HG02885 (cell line): Measurements from ENCODE around the gene TUBGCP6.
"Not testable (repeated sequence)": the region's sequence is repeated elsewhere in the genome, so short reads cannot be mapped to it uniquely, and the experiment has no call there.

Source experiments
- ATAC-seq: cut with Tn5 transposase; IDR thresholded peaks from one replicate; pipeline ENCODE4 v1.9.1; 2021; ENCODE audit warnings: mild to moderate bottlenecking; ENCODE audit not compliant: unreplicated experiment, poor library complexity

Gene TUBGCP6

GRCh38 chr22:50213263-50213662 lies 31.6 kb downstream of the TUBGCP6 start:
- ATAC-seq: no peak

- no peak for ATAC-seq
Measured at GRCh38 chr22:50211147-50211546, 33.7 kb downstream of the TUBGCP6 start.

- no peak for ATAC-seq
Measured at GRCh38 chr22:50210378-50211139, 34.3 kb downstream of the TUBGCP6 start.

GRCh38 chr22:50209893-50210292 lies 34.9 kb downstream of the TUBGCP6 start:
- ATAC-seq: no peak

DNA sequence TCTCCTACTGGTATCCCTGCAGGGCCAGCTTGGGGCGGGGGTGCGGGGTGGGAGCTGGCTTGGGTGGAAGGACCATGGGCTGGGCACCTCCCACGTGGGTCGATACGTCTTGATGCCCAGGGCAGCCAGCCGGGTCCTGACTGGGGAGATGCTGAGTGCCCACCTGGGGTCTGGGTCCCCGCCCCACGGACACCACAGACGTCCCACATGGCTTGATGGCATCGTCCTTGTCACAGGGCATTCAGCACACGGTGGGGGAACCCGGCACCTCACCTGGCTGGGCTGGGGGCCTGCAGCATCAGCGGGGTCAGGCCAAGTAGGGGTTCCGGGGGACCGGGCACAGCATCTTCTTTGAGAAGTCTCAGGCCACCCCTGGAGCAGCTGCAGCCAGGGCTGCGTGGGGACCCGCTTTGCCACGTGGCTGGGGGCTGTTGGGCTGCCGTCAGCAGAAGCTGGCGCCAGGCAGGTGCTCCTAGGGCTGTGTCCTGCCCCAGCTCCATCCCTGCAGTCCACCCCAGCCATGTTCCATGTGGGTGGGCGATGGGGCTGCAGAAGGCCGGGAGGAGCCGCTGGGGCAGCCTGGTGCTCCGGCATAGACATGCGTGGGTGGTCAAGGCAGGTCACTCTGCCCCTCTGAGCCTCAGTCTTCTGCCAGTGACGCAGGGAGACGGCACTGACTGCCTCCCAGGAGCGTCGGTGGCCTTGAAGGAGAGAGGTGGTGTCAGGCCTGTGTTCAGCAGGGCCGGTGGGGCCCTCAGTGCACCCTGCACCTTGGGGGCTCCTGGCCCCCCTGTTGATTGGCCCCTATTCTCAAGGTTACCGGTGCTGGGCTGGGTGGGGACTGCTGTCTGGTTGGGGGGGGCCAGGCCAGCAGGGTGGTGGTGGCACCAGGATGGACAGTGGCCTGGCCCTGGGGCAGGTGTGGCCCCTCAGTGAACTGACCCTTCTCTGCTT lies 35.6 kb downstream of the TUBGCP6 start:
- ATAC-seq: no peak

GRCh38 chr22:50208430-50208938 lies 36.3 kb downstream of the TUBGCP6 start:
- ATAC-seq: no peak

DNA sequence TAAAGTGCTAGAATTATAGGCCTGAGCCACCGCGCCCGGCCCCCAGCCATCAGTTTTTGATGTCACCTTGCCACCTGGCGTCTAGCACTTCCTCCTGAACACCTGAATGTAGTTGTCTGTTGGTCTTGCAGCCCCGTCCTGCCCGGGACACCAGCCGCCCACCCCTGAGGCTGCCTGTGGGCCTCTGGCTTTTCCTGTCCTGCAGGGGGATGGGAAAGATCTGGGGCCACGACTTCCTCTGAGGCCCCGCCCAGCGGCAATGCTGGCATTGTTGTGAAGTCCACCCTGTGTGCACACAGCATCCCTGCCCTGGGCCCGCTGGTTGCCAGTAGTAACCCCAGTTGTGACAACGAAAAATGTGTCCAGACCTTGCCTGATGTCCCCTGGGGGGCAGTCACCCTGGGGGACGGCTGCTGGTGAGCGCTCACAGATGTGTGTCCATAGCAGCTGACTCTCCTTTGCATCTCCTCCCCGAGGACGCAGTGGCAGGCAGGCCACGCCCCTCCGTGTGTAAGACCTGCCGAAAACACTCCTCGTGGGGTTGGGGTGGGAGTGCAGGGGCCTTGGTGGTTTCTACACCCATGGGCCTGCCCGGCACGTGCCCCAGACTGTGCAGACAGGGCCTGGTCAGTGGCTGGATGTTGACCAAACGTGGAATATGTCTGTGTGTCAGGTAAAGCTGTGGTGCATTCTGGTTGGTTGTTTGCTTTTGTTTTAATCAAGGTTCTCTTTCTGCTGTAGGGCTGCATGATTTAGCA lies 37.3 kb downstream of the TUBGCP6 start:
- ATAC-seq: no peak

GRCh38 chr22:50206599-50206998 lies 38.2 kb downstream of the TUBGCP6 start:
- ATAC-seq: no peak

DNA sequence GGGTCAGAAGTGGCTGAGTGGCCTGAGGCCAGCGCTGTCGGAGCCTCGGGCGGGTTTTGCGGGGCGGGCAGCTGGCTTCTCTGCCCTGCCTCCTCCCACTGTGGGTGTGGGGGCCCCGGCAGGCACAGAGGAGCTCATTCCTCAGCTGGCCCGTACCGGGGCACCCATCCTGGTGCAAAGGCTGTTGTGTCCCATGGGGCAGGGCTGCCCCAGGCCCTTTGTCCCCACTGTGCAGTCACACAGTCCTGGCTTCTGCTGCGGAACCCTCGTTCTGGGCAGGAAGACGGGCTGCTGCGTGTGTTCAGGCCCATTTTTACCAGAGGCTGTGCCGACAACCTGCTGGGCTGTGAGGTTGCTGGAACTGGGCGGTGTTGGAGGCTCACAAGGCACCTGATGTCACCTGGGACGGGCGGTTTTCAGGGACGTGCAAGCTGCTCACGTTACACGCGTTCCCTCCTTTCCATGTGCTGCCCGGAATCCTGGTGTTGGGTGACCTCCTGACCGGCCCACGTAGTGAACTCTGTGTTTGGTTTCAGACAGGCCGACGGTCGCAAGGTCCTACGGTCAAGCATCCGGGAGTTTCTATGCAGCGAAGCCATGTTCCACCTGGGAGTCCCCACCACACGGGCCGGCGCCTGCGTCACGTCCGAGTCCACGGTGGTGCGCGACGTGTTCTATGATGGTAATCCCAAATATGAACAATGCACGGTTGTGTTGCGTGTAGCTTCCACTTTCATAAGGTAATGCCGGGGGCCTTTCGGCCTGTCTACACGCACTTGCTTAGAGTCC lies 38.8 kb downstream of the TUBGCP6 start:
- no peak for ATAC-seq

DNA sequence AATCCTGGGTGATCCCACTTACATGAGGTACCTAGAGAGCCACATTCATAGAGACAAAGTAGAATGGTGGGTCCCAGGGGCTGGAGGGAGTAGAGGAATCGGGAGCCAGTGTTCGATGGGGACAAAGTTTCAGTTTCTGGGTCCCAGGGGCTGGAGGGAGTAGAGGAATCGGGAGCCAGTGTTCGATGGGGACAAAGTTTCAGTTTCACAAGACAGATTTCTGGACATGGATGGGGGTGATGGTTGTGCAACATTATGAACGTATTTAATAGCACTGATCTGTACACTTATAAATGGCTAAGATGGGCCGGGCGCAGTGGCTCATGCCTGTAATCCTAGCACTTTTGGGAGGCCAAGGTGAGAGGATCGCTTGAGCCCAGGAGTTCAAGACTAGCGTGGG lies 39.8 kb downstream of the TUBGCP6 start:
- ATAC-seq: not testable (repeated sequence)

DNA sequence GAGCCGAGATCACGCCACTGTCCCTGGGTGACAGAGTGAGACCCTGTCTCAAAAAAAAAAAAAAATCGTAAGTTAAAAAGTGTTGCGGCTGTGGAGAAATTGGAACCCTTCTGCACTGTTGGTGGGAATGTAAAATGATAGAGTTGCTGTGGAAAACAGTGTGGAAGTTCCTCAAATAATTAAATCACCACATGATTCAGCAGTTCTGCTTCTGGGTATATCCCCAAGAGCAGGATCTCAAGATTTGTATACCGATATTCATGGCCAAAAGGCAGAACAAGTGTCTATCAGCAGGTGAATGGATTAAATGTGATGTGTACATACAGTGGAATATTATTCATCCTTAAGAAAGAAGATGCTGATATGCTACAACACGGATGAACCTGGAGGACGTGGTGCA lies 40.3 kb downstream of the TUBGCP6 start:
- ATAC-seq: no peak

DNA sequence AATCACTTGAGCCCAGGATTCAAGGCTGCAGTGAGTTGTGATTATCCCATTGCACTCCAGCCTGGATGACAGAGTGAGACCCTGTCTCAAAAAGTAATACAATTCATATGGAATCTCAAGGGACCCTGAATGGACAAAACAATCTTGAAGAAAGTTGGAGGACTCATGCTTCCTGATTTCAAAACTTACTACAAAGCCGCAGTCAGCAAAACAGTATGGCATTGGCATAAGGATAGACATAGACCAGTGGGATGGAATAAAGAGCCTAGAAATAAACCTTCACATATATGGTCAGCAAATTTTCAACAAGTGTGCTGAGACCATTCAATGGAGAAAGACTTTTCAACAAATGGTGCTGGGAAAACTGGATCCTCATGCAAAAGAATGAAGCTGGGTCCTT lies 41.5 kb downstream of the TUBGCP6 start:
- no peak for ATAC-seq

DNA sequence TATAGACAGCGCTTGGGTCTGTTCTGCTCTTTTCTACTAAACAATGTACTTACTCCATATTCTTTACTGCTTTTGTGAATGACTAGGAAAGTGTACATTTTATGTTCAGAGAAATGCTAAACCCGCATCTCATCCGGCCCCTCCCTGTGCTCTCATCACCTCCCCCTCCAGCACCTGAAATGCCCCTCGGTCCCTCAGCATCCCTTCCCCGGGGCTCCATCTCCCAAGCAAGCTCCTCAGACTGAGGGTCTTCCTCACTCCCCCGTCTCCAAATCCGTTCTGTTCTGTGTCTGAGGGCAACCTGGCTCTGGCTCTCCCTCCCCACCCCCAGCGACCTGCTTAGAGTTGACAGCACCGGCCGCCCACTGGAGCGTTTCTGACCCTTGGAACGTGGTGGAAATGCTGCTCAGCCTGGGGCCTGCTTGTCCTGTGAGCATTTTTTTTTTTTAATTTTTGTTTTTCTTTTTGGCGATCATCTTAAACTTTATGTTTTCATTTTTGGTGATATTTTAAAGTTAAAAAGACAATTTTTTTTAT lies 42.6 kb downstream of the TUBGCP6 start:
- no peak for ATAC-seq

GRCh38 chr22:50201191-50202129 lies 43.4 kb downstream of the TUBGCP6 start:
- peak; percentile 29 for ATAC-seq

DNA sequence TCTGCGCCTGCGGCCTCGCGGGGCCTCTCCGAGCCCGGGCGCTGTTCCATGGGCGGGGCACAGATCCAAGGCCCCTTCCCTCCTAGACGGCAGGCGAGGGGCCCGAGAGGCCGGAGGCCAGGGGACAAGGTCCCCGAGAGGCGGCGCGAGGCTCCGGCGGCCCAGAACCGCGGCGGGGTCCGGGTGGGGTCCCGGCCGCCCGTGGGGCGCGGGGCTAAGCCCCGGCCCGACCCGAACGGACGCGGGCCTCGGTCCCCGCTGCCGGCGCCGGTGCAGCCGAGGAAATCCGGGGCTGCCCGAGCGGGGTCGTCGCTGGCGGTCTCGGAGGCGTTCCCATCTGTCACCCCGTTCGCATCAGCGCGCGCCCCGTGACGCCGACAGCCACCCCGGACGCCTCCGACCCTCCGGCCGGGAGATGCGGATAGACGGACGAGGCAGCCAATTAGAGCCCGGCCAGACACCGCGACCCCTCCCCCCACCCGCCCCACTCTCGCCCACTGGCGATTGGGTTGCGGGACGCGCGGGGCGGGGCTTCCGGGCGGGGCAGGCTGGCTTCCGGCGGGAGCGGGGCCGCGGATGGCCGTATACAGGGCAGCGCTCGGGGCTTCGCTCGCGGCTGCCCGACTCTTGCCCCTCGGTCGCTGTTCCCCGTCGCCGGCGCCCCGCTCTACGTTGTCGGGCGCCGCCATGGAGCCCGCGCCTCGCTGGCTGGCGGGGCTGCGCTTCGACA lies 44.2 kb downstream of the TUBGCP6 start, which contains the start of gene SELENOO:
SELENOO (plus strand) TSS at position 551 of the 730 bp plus-strand sequence; CDS start at position 577, 26 bp downstream.
- peak; percentile 78 for ATAC-seq

- no peak for ATAC-seq
Measured at GRCh38 chr22:50199829-50200460, 44.9 kb downstream of the TUBGCP6 start.

- ATAC-seq: no peak
Measured at GRCh38 chr22:50199251-50199721, 45.5 kb downstream of the TUBGCP6 start.
